OCI-LY1 (cell line): ENCODE results near the gene COL7A1.

ENCODE experiments used
- H2AFZ ChIP-seq: fragments of 200-600 bp; sonication (generic), shearing (Covaris generic); 2 replicates; pipeline ENCODE4 v1.6.0; 2014; ENCODE audit warnings: antibody characterized with exemption, mild to moderate bottlenecking, low read length
- H3F3A ChIP-seq: fragments of 200-600 bp; sonication (generic), shearing (Covaris generic); 2 replicates; pipeline ENCODE4 v1.6.0; 2014; ENCODE audit warnings: mild to moderate bottlenecking, antibody characterized with exemption, low read length, moderate library complexity; ENCODE audit not compliant: insufficient read depth
- H3K27ac ChIP-seq: fragments of 200-600 bp; sonication (generic); 2 replicates; pipeline ENCODE4 v1.5.1; 2014; ENCODE audit warnings: low read length, mixed run types, mild to moderate bottlenecking, low read depth; ENCODE audit not compliant: poor library complexity, severe bottlenecking
- H3K27me3 ChIP-seq: fragments of 200-600 bp; sonication (generic); 2 replicates; pipeline ENCODE4 v1.6.0; 2014; ENCODE audit warnings: antibody characterized with exemption, mild to moderate bottlenecking, low read length, moderate library complexity; ENCODE audit not compliant: insufficient read depth
- H3K36me3 ChIP-seq: fragments of 200-600 bp; sonication (generic); 2 replicates; pipeline ENCODE4 v1.6.1; 2014; ENCODE audit warnings: mild to moderate bottlenecking, antibody characterized with exemption, low read length, moderate library complexity, mixed read lengths; ENCODE audit not compliant: insufficient read depth
- H3K4me1 ChIP-seq: fragments of 200-600 bp; sonication (generic); 2 replicates; pipeline ENCODE4 v1.5.1; 2014; ENCODE audit warnings: mild to moderate bottlenecking, low read length, moderate library complexity; ENCODE audit not compliant: insufficient read depth, severe bottlenecking
- H3K4me2 ChIP-seq: fragments of 200-600 bp; sonication (generic), shearing (Covaris generic); 2 replicates; pipeline ENCODE4 v1.6.1; 2014; ENCODE audit warnings: low read length
- H3K4me3 ChIP-seq: fragments of 200-600 bp; sonication (generic); 2 replicates; pipeline ENCODE4 v1.5.1; 2014; ENCODE audit warnings: low read length, low read depth, mild to moderate bottlenecking, mixed read lengths; ENCODE audit not compliant: poor library complexity, severe bottlenecking
- H3K79me2 ChIP-seq: fragments of 200-600 bp; shearing (Covaris generic); 2 replicates; pipeline ENCODE4 v1.6.1; 2016; ENCODE audit warnings: mixed run types, low read length, mixed read lengths; ENCODE audit not compliant: insufficient read depth
- H3K9ac ChIP-seq: fragments of 200-600 bp; sonication (generic), shearing (Covaris generic); 2 replicates; pipeline ENCODE4 v1.6.1; 2014; ENCODE audit warnings: mild to moderate bottlenecking, low read length, mixed read lengths
- H3K9me2 ChIP-seq: fragments of 200-600 bp; sonication (generic), shearing (Covaris generic); 2 replicates; pipeline ENCODE4 v1.6.1; 2014; ENCODE audit warnings: low read depth, mild to moderate bottlenecking, low read length, mixed read lengths
- H3K9me3 ChIP-seq: fragments of 200-600 bp; shearing (Covaris generic); 2 replicates; pipeline ENCODE4 v1.6.1; 2014; ENCODE audit warnings: low read length, mixed read lengths
- H4K20me1 ChIP-seq: fragments of 200-600 bp; sonication (generic), shearing (Covaris generic); 2 replicates; pipeline ENCODE4 v1.6.0; 2016; ENCODE audit warnings: mild to moderate bottlenecking, low read length; ENCODE audit not compliant: insufficient read depth
- EZH2 ChIP-seq: fragments of 200-600 bp; sonication (generic), shearing (Covaris generic); IDR thresholded peaks from 2 replicates; pipeline ENCODE4 v1.8.0; 2017; ENCODE audit warnings: borderline replicate concordance, mixed run types, mild to moderate bottlenecking, antibody characterized with exemption, low read length, moderate library complexity, mixed read lengths
- TF ChIP-seq, protein P1 (sequence below): fragments of 200-600 bp; sonication (generic), shearing (Covaris generic); IDR thresholded peaks from 2 replicates; pipeline ENCODE4 v1.5.1; 2017; ENCODE audit warnings: mild to moderate bottlenecking, antibody characterized with exemption, low read length, moderate library complexity, mixed read lengths

COL7A1 gene

DNA sequence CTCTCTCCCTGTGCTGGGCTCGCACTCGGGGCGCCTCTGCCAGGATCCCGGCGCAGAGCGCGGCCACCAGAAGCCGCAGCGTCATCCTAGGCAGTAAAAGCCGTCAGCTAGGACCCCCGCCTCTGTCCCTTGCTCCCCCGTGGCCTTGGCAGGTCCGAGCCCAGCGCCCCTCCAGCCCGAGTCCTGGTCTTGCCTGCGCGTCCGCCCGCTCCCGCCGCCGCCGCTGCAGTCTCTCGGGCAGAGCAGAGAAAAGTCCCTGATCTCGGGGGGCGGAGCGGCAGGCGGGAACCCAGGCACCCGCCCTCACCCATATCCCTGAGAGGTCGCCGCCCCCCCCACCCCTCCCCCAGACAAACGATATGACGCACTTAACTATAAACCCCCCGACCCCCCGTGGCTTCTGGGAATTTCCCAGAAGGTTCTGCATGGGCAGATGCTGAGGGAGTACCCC, at the start of gene COL7A1:
TSS of gene COL7A1 (minus strand) at position 255 of the 451 bp plus-strand sequence. CDS start at position 85, 170 bp downstream.
- H3K27ac ChIP-seq, result no peak within 1 kb of the TSS
- TF ChIP-seq, protein P1, sequence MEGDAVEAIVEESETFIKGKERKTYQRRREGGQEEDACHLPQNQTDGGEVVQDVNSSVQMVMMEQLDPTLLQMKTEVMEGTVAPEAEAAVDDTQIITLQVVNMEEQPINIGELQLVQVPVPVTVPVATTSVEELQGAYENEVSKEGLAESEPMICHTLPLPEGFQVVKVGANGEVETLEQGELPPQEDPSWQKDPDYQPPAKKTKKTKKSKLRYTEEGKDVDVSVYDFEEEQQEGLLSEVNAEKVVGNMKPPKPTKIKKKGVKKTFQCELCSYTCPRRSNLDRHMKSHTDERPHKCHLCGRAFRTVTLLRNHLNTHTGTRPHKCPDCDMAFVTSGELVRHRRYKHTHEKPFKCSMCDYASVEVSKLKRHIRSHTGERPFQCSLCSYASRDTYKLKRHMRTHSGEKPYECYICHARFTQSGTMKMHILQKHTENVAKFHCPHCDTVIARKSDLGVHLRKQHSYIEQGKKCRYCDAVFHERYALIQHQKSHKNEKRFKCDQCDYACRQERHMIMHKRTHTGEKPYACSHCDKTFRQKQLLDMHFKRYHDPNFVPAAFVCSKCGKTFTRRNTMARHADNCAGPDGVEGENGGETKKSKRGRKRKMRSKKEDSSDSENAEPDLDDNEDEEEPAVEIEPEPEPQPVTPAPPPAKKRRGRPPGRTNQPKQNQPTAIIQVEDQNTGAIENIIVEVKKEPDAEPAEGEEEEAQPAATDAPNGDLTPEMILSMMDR, result no peak
- TF ChIP-seq EZH2, result no peak
- H4K20me1 ChIP-seq, result no peaks in the 10 kb centered on the region
- no peak within 1 kb of the TSS for H2AFZ ChIP-seq
- no peak within 1 kb of the TSS for H3K4me2 ChIP-seq
- no peaks in the 10 kb centered on the region for H3F3A ChIP-seq
- no peaks in the 10 kb centered on the region for H3K79me2 ChIP-seq
- H3K36me3 ChIP-seq, result peaks cover 29% of the 10 kb centered on the region
- no peaks in the 10 kb centered on the region for H3K9me3 ChIP-seq
- no peak within 1 kb of the TSS for H3K4me3 ChIP-seq
- H3K9ac ChIP-seq, result no peak within 1 kb of the TSS
- H3K9me2 ChIP-seq, result no peaks in the 10 kb centered on the region
- no peaks in the 10 kb centered on the region for H3K4me1 ChIP-seq
- peaks cover 22% of the 10 kb centered on the region for H3K27me3 ChIP-seq

DNA sequence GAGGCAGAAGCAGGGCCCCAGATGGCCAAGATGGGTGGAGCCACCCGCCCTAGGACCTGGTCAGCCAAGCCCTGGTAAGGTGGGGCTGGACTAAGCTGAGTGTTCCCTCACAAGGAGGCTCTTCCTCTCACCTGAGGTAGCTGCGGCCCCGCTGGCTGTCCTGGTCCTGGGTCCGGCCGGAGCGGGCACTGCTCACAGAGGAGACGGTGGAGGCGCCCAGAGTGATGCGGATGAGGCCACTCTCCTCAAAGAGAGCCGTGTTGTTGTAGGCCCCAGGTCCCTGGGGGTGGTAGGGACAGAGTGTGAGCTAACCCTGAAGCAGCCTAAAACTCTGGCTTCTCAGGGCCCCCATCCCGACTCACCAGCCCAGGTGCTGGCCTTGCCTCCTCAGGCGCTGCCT, 47.5 kb upstream of the COL7A1 start:
- no peak overlapping the region for H3K4me3 ChIP-seq
- no peak overlapping the region for H3K4me2 ChIP-seq
- no peaks in the 10 kb centered on the region for H3K79me2 ChIP-seq
- no peak for TF ChIP-seq EZH2
- TF ChIP-seq, protein P1, result no peak
- no peak overlapping the region for H2AFZ ChIP-seq
- H4K20me1 ChIP-seq, result no peaks in the 10 kb centered on the region
- H3K4me1 ChIP-seq, result no peaks in the 10 kb centered on the region
- H3K27me3 ChIP-seq, result no peaks in the 10 kb centered on the region
- H3K9me2 ChIP-seq, result no peaks in the 10 kb centered on the region
- no peak overlapping the region for H3K27ac ChIP-seq
- no peaks in the 10 kb centered on the region for H3K9me3 ChIP-seq
- H3K36me3 ChIP-seq, result no peaks in the 10 kb centered on the region; the same call in 1 of the 2 replicates
- no peak overlapping the region for H3K9ac ChIP-seq
- H3F3A ChIP-seq, result no peaks in the 10 kb centered on the region

DNA sequence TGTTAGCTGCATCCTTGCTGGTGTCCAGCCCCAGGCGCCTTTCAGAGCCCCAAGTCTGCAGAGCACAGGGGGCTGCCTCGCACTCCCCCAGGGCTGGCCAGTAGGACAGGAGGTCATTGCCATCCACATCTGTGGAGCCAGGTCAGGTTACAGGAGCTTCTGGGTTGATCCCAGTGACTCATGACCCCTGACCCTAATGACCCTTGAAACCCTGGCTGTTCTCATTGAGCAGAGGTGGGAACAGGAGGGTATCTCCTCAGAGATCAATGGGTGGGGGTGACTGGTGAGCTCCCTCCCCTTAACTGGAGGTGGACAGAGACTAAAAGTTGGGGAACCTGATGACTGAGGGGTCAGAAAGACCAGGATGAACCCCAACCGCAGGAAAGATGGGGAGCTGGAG, 46.3 kb upstream of the COL7A1 start:
- Histone ChIP-seq H3K4me1 (peaks cover 10% of the 10 kb centered on the region), H3K4me2 (no peak overlapping the region), H3K9ac (no peak overlapping the region), H3K9me2 (no peaks in the 10 kb centered on the region), H3K36me3 (no peaks in the 10 kb centered on the region; the same call in 1 of the 2 replicates), H3K4me3 (no peak overlapping the region), H3K27me3 (no peaks in the 10 kb centered on the region), H3K27ac (no peak overlapping the region), H3K79me2 (no peaks in the 10 kb centered on the region), H2AFZ (no peak overlapping the region), H4K20me1 (no peaks in the 10 kb centered on the region), H3F3A (no peaks in the 10 kb centered on the region), H3K9me3 (no peaks in the 10 kb centered on the region)
- TF ChIP-seq EZH2, result no peak
- TF ChIP-seq, protein P1, result no peak
